Activated T-cell treated with anti-CD3 and anti-CD28 coated beads, Interleukin-2, amount 50 U/mL, for 24 hours (primary cell): Measurements from ENCODE around the gene BCL2.
"Not testable (repeated sequence)": the region's sequence is repeated elsewhere in the genome, so short reads cannot be mapped to it uniquely, and the experiment has no call there.

Experiments used
- DNase-seq: peaks from one replicate; pipeline ENCODE4 v3.0.0-alpha.2; 2020
- H3K27ac Mint-ChIP-seq: 2 replicates; pipeline ENCODE4 v1.8.0; 2020; ENCODE audit warnings: mild to moderate bottlenecking, mixed read lengths
- H3K27me3 Mint-ChIP-seq: 2 replicates; pipeline ENCODE4 v1.8.0; 2020; ENCODE audit warnings: mixed read lengths
- H3K36me3 Mint-ChIP-seq: 2 replicates; pipeline ENCODE4 v1.8.0; 2020; ENCODE audit warnings: low read depth, mixed read lengths
- H3K4me1 Mint-ChIP-seq: 2 replicates; pipeline ENCODE4 v1.8.0; 2020; ENCODE audit warnings: low read depth, mixed read lengths
- H3K4me3 Mint-ChIP-seq: 2 replicates; pipeline ENCODE4 v1.8.0; 2020; ENCODE audit warnings: mild to moderate bottlenecking, moderate library complexity, mixed read lengths
- H3K9me3 Mint-ChIP-seq: 2 replicates; pipeline ENCODE4 v1.8.0; 2020; ENCODE audit warnings: mixed read lengths

The BCL2 gene

DNA sequence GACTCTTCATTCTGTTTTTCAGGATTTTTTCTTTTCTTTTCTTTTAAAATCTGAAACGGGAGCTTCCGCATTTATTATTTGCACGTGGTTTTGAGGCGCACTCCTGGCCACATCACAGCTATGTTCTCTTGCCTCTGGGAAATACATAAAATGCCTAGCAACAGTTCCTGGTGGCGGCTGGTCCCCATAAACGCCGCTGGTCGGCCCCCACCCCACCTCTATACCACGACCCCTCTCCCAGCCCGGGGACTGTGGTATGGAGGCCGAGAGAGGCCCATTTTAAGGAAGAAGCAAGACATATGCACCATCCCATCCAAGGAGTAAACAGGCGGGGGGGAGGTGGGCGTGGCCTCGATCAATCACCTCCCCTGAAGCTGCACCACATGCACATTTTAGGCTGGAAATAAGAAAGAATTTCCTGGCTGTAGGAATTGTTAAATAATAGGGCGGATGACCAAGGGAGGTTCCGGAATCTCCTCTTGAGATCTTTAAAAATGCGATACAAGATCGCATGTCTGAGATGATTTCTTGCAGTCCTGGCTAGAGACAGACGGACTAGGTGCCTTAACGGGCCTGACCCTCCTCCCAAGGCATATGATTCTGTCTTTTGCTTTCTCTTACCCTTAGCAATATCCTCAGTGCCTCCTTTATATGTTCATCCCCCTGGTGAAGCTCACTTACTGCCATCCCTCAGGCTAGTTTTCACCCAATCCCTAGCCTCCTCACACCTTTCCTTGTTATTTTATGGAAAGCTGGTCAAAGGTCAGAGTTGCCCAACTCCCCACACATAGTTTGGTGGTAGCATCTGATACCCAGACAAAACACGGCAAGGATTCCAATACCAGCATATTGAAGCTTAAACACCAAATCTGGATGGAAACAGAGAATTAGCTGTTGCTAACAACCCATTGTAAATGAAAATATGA, 82.4 kb downstream of the BCL2 start:
- Mint-ChIP-seq H3K36me3 (peaks cover 80% of the 10 kb centered on the region), H3K27me3 (no peaks in the 10 kb centered on the region), H3K4me1 (peaks cover 82% of the 10 kb centered on the region), H3K4me3 (no peak overlapping the region), H3K9me3 (peaks cover 26% of the 10 kb centered on the region), H3K27ac (peak overlapping the region; percentile 89)
- DNase-seq, result no peak

DNA sequence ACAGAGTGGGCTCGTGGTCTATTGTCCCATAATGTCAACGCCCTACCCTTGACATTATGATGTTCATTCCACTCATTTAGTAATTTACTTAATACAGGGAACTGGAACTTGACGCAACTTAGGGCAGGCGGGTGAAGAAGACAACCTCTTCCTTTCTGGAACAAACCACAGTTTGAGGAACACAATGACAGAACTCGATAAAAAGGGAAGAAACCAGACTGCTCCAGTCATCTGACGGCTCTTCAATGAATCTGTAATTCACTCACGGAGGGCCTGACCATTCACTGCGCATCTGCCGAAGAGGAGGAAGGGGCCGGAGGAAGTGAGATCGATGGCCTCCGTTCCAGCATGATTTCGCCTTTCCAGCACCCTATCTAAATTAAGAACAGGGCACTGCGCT, 83.2 kb downstream of the BCL2 start:
- Mint-ChIP-seq H3K27me3 (no peaks in the 10 kb centered on the region), H3K36me3 (peaks cover 72% of the 10 kb centered on the region), H3K9me3 (peaks cover 26% of the 10 kb centered on the region), H3K4me3 (no peak overlapping the region), H3K27ac (peak overlapping the region; percentile 89), H3K4me1 (peaks cover 82% of the 10 kb centered on the region)
- no peak for DNase-seq

DNA sequence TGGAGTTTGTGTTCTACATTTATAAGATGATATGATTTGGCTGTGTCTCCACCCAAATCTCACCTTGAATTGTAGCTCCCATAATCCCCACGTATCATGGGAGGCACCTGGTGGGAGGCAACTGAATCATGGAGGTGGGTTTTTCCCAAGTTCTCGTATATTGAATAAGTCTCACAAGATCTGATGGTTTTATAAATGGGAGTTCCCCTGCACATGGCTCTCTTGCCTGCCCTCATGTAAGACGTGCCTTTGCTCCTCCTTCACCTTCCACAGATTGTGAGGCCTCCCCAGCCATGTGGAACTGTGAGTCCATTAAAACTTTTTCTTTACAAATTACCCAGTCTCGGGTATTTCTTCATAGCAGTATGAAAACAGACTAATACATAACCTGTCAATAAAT, 83.6 kb downstream of the BCL2 start:
- not testable (repeated sequence) for H3K27me3 Mint-ChIP-seq, H3K4me3 Mint-ChIP-seq, DNase-seq
- Mint-ChIP-seq H3K4me1 (peaks cover 83% of the 10 kb centered on the region), H3K36me3 (peaks cover 72% of the 10 kb centered on the region), H3K9me3 (peaks cover 26% of the 10 kb centered on the region), H3K27ac (peak overlapping the region; percentile 89)

DNA sequence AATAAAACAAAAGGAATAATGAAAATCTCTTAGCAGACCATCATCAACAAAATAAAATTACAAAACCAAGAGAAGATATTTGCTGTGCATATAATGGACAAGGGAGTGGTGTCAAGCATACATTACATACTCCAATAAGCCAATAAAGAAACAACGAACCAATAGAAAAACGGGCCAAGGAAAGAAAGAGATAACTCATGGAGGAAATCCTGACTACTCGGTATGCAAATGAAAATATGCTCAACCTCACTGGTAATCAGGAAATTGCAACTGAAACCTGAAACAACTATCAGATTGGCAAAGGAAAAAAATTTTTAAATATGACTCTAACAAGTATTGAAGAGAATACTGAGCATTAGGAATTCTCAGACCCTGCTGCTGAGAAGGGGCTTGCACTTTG, 84.7 kb downstream of the BCL2 start:
- Mint-ChIP-seq H3K4me1 (peaks cover 85% of the 10 kb centered on the region), H3K9me3 (peaks cover 26% of the 10 kb centered on the region), H3K36me3 (peaks cover 61% of the 10 kb centered on the region), H3K27ac (peak overlapping the region; percentile 93), H3K4me3 (peak overlapping the region; percentile 33), H3K27me3 (no peaks in the 10 kb centered on the region)
- no peak for DNase-seq

DNA sequence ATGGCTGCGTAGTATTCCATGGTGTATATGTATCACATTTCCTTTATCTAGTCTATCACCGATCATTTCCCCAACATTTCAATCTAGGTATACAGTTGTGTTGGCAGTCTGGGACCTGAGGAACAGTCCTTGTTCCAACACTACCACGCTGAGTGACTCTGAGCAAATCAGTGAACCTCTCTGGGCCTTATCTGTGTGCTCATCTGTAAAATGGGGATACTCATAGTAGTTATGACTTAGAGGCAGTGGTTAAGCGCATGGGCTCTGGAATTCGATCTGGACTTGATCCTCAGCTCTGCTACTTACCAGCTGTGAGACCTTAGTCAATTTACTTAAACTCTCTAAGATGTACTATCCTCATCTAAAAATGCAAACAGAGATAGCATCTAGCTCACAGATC, 85.1 kb downstream of the BCL2 start:
- H3K36me3 Mint-ChIP-seq, result peaks cover 61% of the 10 kb centered on the region

DNA sequence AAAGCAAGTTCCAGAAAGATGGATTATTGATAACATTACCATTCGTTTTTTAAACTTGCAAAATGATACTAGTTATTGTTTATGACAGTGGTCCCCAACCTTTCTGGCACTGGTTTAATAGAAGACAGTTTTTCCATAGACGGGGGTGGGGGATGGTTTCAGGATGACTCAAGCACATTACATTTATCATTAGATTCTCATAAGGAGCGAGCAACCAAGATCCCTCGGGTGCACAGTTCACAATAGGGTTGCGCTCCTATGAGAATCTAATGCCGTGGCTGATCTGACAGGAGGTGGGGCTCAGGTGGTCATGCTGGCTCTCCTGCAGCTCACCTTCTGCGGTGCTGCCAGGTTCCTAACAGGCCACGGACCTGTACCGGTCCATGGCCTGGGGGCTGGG, 86.2 kb downstream of the BCL2 start:
- DNase-seq, result peak; percentile 51
- H3K36me3 Mint-ChIP-seq, result peaks cover 58% of the 10 kb centered on the region
- H3K4me1 Mint-ChIP-seq, result peaks cover 88% of the 10 kb centered on the region
- H3K27me3 Mint-ChIP-seq, result no peaks in the 10 kb centered on the region
- H3K27ac Mint-ChIP-seq, result peak overlapping the region; percentile 86
- H3K9me3 Mint-ChIP-seq, result peaks cover 26% of the 10 kb centered on the region
- H3K4me3 Mint-ChIP-seq, result peak overlapping the region; percentile 61

More for the DNA sequence above, 85.1 kb downstream of the BCL2 start:
- peaks cover 26% of the 10 kb centered on the region for H3K9me3 Mint-ChIP-seq
- peaks cover 89% of the 10 kb centered on the region for H3K4me1 Mint-ChIP-seq
- H3K27me3 Mint-ChIP-seq, result no peaks in the 10 kb centered on the region
- peak overlapping the region; percentile 33 for H3K4me3 Mint-ChIP-seq
- DNase-seq, result no peak
- peak overlapping the region; percentile 93 for H3K27ac Mint-ChIP-seq

DNA sequence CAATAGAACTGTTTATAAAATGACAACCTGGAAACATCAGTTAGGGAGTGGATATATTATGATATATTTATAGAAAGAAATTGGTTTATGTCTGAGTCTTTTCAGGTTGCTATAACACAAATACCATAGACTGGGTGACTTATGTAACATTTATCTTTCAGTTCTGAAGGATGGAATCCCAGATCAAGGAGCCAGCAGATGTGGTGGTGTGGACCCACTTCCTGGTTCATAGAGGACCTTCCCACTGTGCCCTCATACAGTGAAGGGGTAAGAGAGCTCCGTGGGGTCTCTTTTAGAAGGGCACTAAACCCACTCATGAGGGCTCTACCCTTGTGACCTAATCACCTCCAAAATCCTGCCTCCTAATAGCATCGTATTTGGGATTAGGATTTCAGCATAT, 86.7 kb downstream of the BCL2 start:
- Mint-ChIP-seq H3K4me3 (peak overlapping the region; percentile 19), H3K4me1 (peaks cover 88% of the 10 kb centered on the region), H3K27ac (peak overlapping the region; percentile 86), H3K9me3 (peaks cover 26% of the 10 kb centered on the region), H3K27me3 (no peaks in the 10 kb centered on the region), H3K36me3 (peaks cover 56% of the 10 kb centered on the region)
- DNase-seq, result no peak

DNA sequence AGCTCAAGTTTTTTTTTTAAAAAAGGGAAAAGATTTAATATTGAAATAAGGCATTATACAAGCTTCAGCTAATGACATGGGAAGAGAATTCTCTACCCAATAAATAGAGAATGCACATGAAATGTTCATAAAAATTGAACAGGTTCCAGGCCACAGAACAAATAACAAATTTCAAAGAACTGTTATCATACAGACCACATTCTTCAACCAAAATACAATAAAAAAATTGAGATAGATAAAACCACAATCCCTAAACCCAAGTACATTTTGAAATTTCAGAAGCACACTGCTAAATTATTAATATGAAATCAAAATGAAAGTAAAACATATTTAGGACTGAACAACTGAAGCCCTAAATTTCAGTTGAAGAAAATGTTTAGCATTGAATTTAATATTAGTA, 89.6 kb downstream of the BCL2 start:
- H3K9me3 Mint-ChIP-seq, result peaks cover 8% of the 10 kb centered on the region
- peaks cover 53% of the 10 kb centered on the region for H3K36me3 Mint-ChIP-seq
- no peak for DNase-seq
- peaks cover 83% of the 10 kb centered on the region for H3K4me1 Mint-ChIP-seq
- H3K27me3 Mint-ChIP-seq, result no peaks in the 10 kb centered on the region
- H3K27ac Mint-ChIP-seq, result peak overlapping the region; percentile 75
- H3K4me3 Mint-ChIP-seq, result peak overlapping the region; percentile 43

DNA sequence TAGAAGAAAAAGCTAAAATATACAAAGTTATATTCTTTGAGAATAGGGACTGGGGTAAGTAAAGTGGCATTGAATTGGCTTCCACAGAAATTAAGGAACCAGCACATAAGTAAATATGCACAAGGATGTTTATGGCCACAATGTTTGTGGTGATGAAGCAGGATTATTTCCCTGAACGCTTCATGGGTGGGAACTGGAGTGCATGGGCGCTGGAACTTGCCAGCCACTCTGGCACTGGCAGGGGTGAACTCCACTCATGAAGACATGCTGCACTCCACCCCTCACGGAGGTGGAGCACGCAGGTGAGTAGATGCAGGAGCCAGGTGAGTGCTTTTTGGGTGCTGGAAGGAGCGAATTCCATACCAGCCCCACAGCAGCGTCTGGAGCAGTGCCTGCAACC, 94.1 kb downstream of the BCL2 start:
- peaks cover 49% of the 10 kb centered on the region for H3K36me3 Mint-ChIP-seq
- H3K9me3 Mint-ChIP-seq, result peaks cover 5% of the 10 kb centered on the region
- H3K4me1 Mint-ChIP-seq, result peaks cover 82% of the 10 kb centered on the region
- H3K4me3 Mint-ChIP-seq, result no peak overlapping the region
- no peak for DNase-seq
- no peaks in the 10 kb centered on the region for H3K27me3 Mint-ChIP-seq
- H3K27ac Mint-ChIP-seq, result no peak overlapping the region

DNA sequence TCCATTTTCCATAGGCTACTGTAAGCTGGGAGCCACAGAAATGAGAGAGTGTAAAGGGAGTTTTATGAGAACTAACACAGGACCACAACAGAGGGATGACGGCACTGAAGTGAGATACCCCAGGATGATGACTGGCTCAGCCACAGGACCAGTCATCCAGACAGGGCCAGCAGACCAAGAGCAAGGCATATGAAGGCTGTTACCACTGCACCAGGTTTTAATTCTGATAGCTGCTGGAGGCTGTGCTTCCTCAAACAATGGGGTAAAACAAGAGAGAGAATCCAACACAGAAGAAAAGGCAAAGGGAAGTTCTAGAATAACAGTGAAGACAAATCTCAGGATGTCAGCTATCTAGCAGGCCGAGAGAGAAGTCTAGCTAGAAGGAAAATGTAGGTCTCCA, 94.9 kb downstream of the BCL2 start:
- Mint-ChIP-seq H3K27me3 (no peaks in the 10 kb centered on the region), H3K36me3 (peaks cover 55% of the 10 kb centered on the region), H3K4me3 (peak overlapping the region; percentile 23), H3K27ac (peak overlapping the region; percentile 90), H3K4me1 (peaks cover 82% of the 10 kb centered on the region), H3K9me3 (peaks cover 5% of the 10 kb centered on the region)
- DNase-seq, result peak; percentile 49

DNA sequence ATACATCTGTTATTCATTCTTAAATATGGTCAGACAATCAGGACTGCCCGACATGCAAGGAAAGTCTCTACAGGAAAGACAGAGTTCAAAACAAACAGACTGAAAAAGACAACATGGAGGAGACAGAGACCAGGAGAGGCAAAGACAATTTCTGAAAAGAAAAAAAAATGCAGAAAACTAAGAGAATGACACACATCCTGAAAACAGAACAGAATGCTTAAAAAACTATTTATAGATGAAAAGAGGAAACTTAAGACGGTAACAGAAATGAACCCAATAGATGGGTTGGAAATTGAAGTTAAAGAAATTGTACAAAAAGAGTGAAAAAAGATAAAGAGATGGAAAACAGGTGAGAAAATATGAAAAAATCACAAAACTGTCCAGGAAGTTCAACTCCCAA, 95.7 kb downstream of the BCL2 start:
- H3K36me3 Mint-ChIP-seq, result peaks cover 56% of the 10 kb centered on the region
- DNase-seq, result no peak
- peaks cover 9% of the 10 kb centered on the region for H3K9me3 Mint-ChIP-seq
- peak overlapping the region; percentile 90 for H3K27ac Mint-ChIP-seq
- peaks cover 81% of the 10 kb centered on the region for H3K4me1 Mint-ChIP-seq
- peak overlapping the region; percentile 23 for H3K4me3 Mint-ChIP-seq
- H3K27me3 Mint-ChIP-seq, result no peaks in the 10 kb centered on the region

DNA sequence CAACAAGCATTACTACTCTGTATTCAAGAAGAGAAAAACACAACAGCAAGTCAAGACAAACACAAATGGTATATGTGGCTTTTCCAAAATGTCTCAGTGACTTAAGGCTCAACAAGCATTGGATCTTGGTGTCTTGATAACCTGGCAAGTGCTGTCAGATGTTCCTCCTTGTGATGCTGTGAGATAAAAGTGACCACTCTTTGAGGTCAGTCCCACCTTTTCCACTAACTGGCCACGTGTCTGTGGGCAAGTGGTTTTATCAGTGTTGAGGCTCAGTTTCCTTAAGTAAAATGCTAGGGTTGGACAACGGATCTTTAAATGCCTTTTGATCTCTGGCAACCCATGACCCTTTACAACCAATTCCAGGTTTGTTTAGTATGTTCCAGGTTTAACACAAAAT, 98.7 kb downstream of the BCL2 start:
- Mint-ChIP-seq H3K36me3 (peaks cover 53% of the 10 kb centered on the region), H3K4me1 (peaks cover 91% of the 10 kb centered on the region), H3K27ac (peak overlapping the region; percentile 67), H3K9me3 (peaks cover 11% of the 10 kb centered on the region), H3K4me3 (no peak overlapping the region), H3K27me3 (no peaks in the 10 kb centered on the region)
- DNase-seq, result no peak

DNA sequence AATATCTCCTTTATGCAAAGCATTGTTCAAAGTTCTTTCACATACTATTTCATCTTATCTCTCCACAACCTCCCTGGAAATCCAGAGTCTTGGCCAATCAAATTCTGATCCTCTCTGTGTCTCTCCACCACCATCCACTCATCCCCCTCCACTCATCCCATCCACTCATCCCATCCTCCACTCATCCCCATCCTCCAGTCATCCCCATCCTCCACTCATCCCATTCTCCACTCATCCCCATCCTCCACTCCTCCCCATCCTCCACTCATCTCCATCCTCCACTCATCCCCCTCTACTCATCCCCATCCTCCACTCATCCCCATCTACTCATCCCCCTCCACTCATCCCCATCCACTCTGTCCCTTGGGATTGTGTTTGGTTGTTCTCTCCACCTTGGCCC, 101.1 kb downstream of the BCL2 start:
- no peak for DNase-seq
- Mint-ChIP-seq H3K27me3 (no peaks in the 10 kb centered on the region), H3K36me3 (peaks cover 62% of the 10 kb centered on the region)

DNA sequence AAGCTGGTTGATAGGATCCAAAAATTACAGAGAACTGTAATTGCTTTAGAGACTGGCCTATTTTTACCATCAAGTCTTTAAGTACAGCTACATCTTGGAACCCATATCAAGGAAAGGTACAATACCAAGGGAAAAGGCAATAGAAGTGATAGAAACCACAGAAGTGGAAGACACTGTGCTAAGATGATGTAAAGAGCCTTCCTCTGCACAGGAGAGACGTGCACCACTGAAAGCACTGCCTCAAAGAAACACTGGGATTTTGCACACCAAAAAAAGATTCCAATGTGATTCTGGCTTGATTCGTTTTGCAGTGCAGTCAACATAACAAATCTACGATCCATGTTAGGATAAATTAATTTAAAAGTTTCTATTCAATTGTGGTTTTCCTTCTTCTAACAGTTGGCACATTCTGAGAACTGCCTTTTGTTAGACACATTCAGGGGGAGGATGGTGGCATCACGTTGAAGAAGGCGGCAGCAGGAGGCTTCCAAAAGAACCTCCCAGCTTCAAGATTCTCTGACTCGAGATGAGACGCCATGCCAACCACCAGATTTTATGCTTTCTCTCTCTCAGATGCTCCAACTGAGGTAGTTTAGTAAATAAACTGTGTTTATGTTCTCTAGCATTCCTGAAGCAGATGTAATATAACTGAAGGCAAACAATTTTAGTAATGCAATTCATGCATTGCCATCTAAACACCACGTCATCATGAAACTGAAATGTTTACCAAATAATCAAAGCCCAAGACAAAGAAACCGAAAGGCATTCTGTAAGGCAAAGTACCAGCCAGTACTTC, 102.9 kb downstream of the BCL2 start:
- H3K27me3 Mint-ChIP-seq, result no peaks in the 10 kb centered on the region
- DNase-seq, result no peak

More for the DNA sequence above, 101.1 kb downstream of the BCL2 start:
- Mint-ChIP-seq H3K4me3 (no peak overlapping the region), H3K27ac (peak overlapping the region; percentile 100), H3K4me1 (peaks cover 90% of the 10 kb centered on the region), H3K9me3 (peaks cover 19% of the 10 kb centered on the region)

More for the DNA sequence above, 102.9 kb downstream of the BCL2 start:
- Mint-ChIP-seq H3K36me3 (peaks cover 63% of the 10 kb centered on the region), H3K27ac (peak overlapping the region; percentile 100), H3K4me3 (peak overlapping the region; percentile 60), H3K9me3 (peaks cover 14% of the 10 kb centered on the region), H3K4me1 (peaks cover 95% of the 10 kb centered on the region)
